Urinary bladder (tissue), 4 donors: ENCODE measurements around the gene SLC1A1. TPM values are rescaled to one million over a fixed set of nuclear protein-coding genes. Genes with fewer than 3 reads are reported as not detected.

Experiments
- DNase-seq: peaks from one replicate; pipeline ENCODE4 v3.0.0-alpha.2; 2015; ENCODE audit errors: extremely low spot score
- H3K27ac ChIP-seq: one replicate; pipeline ENCODE4 v1.5.1; 2013; ENCODE audit warnings: low read depth, mild to moderate bottlenecking, moderate library complexity
- H3K36me3 ChIP-seq: one replicate; pipeline ENCODE4 v1.6.1; 2013; ENCODE audit warnings: mild to moderate bottlenecking, moderate library complexity; ENCODE audit not compliant: insufficient read depth
- H3K4me1 ChIP-seq: one replicate; pipeline ENCODE4 v1.6.1; 2013; ENCODE audit warnings: mild to moderate bottlenecking, moderate library complexity; ENCODE audit not compliant: insufficient read depth
- H3K4me3 ChIP-seq: one replicate; pipeline ENCODE4 v1.5.1; 2013; ENCODE audit warnings: low read depth, low read length
- WGBS: extraction: QIAGEN DNeasy Blood & Tissue Kit; methylation state at CpG from one replicate; pipeline ENCODE4 v1.1.7; 2013; 5-methylcytosine and 5-hydroxymethylcytosine counted together
- polyA plus RNA-seq: library from polyadenylated mRNA; stranded (reverse); fragments of 200-250 nt; gene quantifications from one replicate; pipeline ENCODE4 v1.2.3, GENCODE V29; 2013
- total RNA-seq: library from RNA; depleted of rRNA; stranded (reverse); fragments of >200 nt; gene quantifications from one replicate; pipeline ENCODE4 v1.2.3, GENCODE V29; 2014
- donor health status: healthy with polysubstance abuse.
- donor health status: healthy.

SLC1A1 gene
- total RNA-seq (6.9 TPM), polyA plus RNA-seq (7.0 TPM)

DNA sequence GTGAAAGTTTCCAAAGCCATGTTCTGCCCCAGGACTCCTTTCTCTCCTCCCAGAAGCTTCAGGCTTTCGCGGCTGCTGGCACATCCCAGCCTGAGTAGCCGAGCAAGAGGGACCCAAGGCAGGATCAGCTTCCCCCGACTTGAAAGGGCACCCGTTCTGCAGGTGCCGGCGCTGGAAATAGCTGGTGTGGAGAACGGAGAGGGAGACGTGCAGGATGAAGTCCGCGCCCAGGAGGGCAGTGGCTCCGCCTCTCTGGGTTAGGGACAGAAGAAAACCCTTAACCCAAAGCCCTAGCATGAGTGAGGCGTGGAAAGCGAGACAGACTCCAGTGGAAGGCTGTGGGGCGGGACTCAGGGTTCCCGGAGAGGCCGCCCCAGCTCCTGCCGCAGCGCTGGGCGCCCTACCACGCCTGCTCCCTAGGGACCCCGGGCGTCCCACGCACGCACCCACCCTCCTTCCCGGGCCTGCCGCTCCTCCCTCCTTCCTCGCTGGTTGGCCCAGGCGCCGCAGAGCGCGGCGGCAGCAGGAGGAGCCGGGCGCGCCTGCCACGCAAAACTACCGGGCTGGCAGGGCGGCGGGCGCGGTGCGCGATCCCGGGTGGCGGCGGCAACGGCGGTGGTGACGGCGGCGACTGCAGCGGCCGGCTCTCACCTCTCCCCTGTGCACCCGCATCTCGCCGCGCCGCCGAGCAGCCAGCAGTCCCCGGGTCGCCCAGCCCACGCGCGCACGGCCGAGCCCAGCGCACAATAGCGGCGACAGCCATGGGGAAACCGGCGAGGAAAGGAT lies at the start of gene SLC1A1:
TSS of gene SLC1A1 (plus strand) at position 550 of the 786 bp plus-strand sequence. CDS start at position 762, 212 bp downstream.
- peak within 1 kb of the TSS; percentile 61 for H3K27ac ChIP-seq
- peak within 1 kb of the TSS; percentile 87 for H3K4me3 ChIP-seq
- DNase-seq = no peak
- no peaks in the 10 kb centered on the region for H3K4me1 ChIP-seq
- under 1% methylated on average over 72 of the region's 72 CpGs for WGBS
- no peaks in the 10 kb centered on the region for H3K36me3 ChIP-seq

- Histone ChIP-seq H3K4me1 (no peaks in the 10 kb centered on the region), H3K4me3 (no peak overlapping the region), H3K27ac (no peak overlapping the region), H3K36me3 (peaks cover 2% of the 10 kb centered on the region)
- DNase-seq = no peak
- WGBS = 84% methylated on average over 3 of the region's 3 CpGs
Measured at GRCh38 chr9:4442806-4443205, 47.5 kb upstream of the SLC1A1 start.

- Histone ChIP-seq H3K4me3 (no peak overlapping the region), H3K4me1 (no peaks in the 10 kb centered on the region), H3K36me3 (peaks cover 2% of the 10 kb centered on the region), H3K27ac (no peak overlapping the region)
- no peak for DNase-seq
- WGBS = 78% methylated on average over 1 of the region's 1 CpG
Measured at GRCh38 chr9:4443439-4443838, 46.8 kb upstream of the SLC1A1 start.

DNA sequence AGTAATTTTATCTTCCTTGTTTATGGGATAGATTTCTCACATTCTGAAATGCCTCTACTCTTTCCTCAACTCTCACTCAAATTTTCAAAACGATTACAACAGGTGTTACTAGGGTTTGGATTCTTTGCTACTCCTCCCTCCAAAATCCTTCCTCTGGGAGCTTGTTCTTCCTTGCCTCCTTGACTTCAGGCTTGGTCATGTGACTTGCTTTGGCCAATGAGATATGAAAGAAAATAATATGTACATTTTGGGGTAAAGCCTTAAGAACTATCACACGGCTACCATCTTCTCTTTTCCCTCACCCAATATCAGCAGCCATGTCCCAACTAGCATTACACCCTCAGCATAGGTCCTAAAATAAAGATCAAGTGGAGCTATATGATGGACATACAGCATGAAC lies 28.8 kb upstream of the SLC1A1 start:
- Histone ChIP-seq H3K36me3 (no peaks in the 10 kb centered on the region), H3K4me1 (no peaks in the 10 kb centered on the region), H3K27ac (no peak overlapping the region), H3K4me3 (no peak overlapping the region)
- WGBS = 59% methylated on average over 2 of the region's 2 CpGs
- no peak for DNase-seq

GRCh38 chr9:4463824-4464223 lies 26.4 kb upstream of the SLC1A1 start:
- Histone ChIP-seq H3K36me3 (no peaks in the 10 kb centered on the region), H3K4me1 (no peaks in the 10 kb centered on the region), H3K27ac (no peak overlapping the region), H3K4me3 (no peak overlapping the region)
- WGBS = 56% methylated on average over 3 of the region's 3 CpGs
- DNase-seq = no peak

DNA sequence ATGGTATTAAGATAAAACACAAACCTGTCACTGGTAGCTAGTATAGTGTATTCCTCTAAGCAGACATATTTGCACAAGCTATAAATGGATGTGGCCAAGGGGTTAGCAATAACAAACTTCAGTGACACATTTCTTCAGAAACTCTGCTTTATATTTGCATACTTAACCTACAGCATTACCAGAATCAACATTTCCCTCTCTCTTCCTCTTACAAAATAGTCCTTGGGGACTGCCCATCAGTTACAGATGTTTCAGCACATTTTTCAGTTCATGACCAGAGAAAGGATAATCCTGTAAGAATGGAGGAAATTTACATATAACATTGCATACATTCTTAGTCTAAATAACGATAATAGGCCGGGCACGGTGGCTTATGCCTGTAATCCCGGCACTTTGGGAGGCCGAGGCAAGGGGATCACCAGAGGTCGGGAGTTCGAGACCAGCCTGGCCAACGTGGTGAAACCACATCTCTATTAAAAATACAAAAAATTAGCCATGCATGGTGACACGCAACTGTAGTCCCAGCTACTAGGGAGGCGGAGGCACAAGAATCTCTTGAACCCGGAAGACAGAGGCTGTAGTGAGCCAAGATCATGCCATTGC lies 25.3 kb upstream of the SLC1A1 start:
- H3K36me3 ChIP-seq = no peaks in the 10 kb centered on the region
- H3K4me1 ChIP-seq = no peaks in the 10 kb centered on the region
- H3K4me3 ChIP-seq = no peak overlapping the region
- DNase-seq = no peak
- no peak overlapping the region for H3K27ac ChIP-seq
- 76% methylated on average over 11 of the region's 11 CpGs for WGBS

DNA sequence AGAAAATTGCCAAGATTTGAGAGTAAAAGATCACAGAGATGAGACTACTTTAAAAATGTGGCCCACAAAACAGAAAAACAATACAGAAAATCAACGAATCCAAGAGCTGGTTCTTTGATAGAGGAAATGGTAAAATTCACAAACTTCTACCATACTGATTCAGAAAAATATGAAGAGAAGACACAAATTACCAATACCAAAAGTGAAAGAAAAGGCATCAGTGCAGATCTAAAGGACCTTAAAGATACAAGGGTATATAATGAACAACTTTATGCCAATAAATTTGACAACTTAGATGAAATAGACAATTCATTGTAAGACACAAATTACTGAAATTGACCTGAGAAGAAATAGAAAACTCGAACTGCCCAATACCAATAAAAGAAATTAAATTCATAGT lies 24.4 kb upstream of the SLC1A1 start:
- DNase-seq = no peak
- Histone ChIP-seq H3K27ac (no peak overlapping the region), H3K36me3 (no peaks in the 10 kb centered on the region), H3K4me3 (no peak overlapping the region), H3K4me1 (no peaks in the 10 kb centered on the region)
- WGBS = 89% methylated on average over 2 of the region's 2 CpGs

GRCh38 chr9:4475301-4475700 lies 15.0 kb upstream of the SLC1A1 start:
- Histone ChIP-seq H3K4me3 (no peak overlapping the region), H3K36me3 (no peaks in the 10 kb centered on the region), H3K4me1 (no peaks in the 10 kb centered on the region), H3K27ac (no peak overlapping the region)
- no peak for DNase-seq
- WGBS = 8% methylated on average over 1 of the region's 1 CpG

DNA sequence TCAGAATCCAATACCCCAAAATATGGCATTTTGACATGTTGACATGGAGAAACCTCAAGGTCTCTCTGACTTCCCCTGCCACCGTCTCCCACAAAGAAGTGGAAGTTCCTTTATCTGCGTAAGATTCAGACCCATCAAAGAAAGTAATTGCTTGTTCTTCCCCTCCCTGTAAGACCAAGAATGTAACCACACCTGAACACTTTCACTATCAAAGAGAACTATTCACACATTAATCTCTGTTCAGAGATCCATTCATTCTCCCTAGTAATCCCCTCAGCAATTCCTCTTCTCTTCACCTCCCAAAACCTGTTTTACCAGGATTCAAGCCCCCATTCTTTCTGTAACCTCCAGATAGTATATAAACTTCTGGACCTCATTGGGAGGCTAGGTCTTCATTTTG lies 4.1 kb upstream of the SLC1A1 start:
- Histone ChIP-seq H3K27ac (no peak overlapping the region), H3K36me3 (no peaks in the 10 kb centered on the region), H3K4me3 (no peak overlapping the region), H3K4me1 (no peaks in the 10 kb centered on the region)
- no peak for DNase-seq
- WGBS = 63% methylated on average over 2 of the region's 2 CpGs

- WGBS = 2% methylated on average over 8 of the region's 8 CpGs
- Histone ChIP-seq H3K27ac (no peak overlapping the region), H3K4me3 (peak overlapping the region; percentile 87), H3K4me1 (no peaks in the 10 kb centered on the region), H3K36me3 (no peaks in the 10 kb centered on the region)
- no peak for DNase-seq
Measured at GRCh38 chr9:4489562-4489918, 728 bp upstream of the SLC1A1 start.

DNA sequence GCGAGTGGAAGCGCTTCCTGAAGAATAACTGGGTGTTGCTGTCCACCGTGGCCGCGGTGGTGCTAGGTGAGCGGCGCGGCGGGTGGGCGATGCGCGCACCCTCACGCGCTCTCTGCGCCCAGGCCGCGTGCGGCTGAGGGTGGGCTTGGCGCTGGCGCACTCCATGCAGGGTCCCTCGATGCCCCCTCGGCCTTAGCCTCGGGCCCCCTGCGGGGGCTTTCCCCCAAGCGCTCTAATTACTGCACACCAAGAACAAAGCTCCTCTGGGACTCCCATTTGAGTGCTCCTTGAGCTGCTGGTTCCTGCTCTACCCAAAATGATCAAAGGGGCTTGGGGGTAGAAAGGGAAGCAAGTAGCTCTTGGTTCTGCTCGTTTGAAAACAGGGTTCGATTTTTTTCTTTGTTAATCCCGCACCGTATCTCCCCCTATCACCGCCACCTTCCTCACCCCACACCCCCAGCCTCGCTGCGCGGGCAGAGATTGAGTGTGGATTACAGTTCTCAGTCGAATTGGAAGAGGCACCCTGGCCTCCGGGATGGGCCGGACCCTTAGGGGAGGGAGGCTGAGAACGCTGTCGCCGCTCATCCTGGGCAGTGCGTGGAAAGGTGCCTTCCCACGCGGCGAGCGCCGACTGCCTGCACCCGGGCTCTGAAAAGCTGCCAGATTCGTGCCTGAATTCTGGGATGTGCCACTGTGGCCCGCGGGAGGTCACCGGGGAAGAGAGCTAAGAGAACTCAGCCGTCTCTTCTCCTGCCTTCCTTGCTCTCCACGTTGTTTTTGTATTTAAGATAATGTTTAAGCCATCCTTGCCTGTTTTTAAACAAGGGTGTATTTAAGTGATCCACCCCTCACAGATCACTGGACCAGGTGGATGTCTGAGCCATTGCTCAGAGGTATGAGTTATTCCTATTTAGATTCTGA lies 697 bp downstream of the SLC1A1 start:
- H3K4me1 ChIP-seq = no peaks in the 10 kb centered on the region
- H3K27ac ChIP-seq = peak overlapping the region; percentile 61
- H3K36me3 ChIP-seq = no peaks in the 10 kb centered on the region
- H3K4me3 ChIP-seq = peak overlapping the region; percentile 87
- WGBS = 1% methylated on average over 52 of the region's 52 CpGs
- no peak for DNase-seq

- DNase-seq = no peak
- H3K36me3 ChIP-seq = no peaks in the 10 kb centered on the region
- WGBS = 61% methylated on average over 7 of the region's 7 CpGs
- no peak overlapping the region for H3K4me3 ChIP-seq
- H3K27ac ChIP-seq = no peak overlapping the region
- no peaks in the 10 kb centered on the region for H3K4me1 ChIP-seq
Measured at GRCh38 chr9:4491626-4491975, 1.3 kb downstream of the SLC1A1 start.

GRCh38 chr9:4494332-4494731 lies 4.1 kb downstream of the SLC1A1 start:
- DNase-seq = no peak
- H3K4me1 ChIP-seq = no peaks in the 10 kb centered on the region
- H3K4me3 ChIP-seq = no peak overlapping the region
- no peaks in the 10 kb centered on the region for H3K36me3 ChIP-seq
- 83% methylated on average over 2 of the region's 2 CpGs for WGBS
- H3K27ac ChIP-seq = no peak overlapping the region

DNA sequence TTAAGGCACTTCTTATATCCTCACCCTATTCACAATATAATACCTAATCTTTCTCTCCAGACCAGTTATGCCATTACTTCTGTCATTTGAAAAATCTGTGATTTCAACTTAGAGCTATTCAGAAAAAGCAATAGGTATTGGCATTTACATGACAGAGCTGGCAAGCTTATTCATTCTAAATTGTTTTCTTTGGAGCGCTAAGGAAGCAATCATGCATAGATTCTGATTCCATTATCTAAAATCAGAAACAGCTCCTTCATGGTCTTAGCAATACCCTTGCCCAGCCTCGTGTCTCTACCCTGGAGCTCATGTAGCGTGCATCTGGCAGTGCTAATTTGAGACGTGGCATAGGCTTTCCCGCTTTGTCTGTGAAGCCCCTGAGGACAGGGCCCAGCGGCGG lies 4.5 kb downstream of the SLC1A1 start:
- WGBS = 97% methylated on average over 7 of the region's 7 CpGs
- Histone ChIP-seq H3K27ac (no peak overlapping the region), H3K36me3 (no peaks in the 10 kb centered on the region), H3K4me3 (no peak overlapping the region), H3K4me1 (no peaks in the 10 kb centered on the region)
- DNase-seq = no peak
